WTC11 (cell line): ENCODE measurements around the gene AKAP10. TPM values are rescaled to one million over a fixed set of nuclear protein-coding genes. Genes with fewer than 3 reads are reported as not detected.
A peak's percentile ranks its signal among the peaks of the same experiment; 100 is the strongest.
"Not testable (repeated sequence)": the region's sequence is repeated elsewhere in the genome, so short reads cannot be mapped to it uniquely, and the experiment has no call there.

ENCODE experiments used
- ATAC-seq: fragments of 200-7000 bp; cut with Tn5 transposase; 2 replicates; pipeline ENCODE4 v1.10.0; 2021; ENCODE audit warnings: mild to moderate bottlenecking, moderate library complexity
- CTCF ChIA-PET: fragments of 300-600 bp; sonication (Branson Sonifier 250); formaldehyde crosslinking; loops from one replicate; lab custom pipeline; 2021; ENCODE audit warnings: antibody characterized with exemption; lab: Charles Lee
- POLR2A ChIA-PET: fragments of 350-600 bp; sonication (Branson Sonifier 250); formaldehyde crosslinking; loops from one replicate; lab custom pipeline; 2021; ENCODE audit warnings: antibody characterized with exemption; lab: Charles Lee
- DNase-seq: peaks from one replicate; pipeline ENCODE4 v3.0.0; 2021; ENCODE audit warnings: low spot score
- H3K27ac Mint-ChIP-seq: 2 replicates; pipeline ENCODE4 v1.8.0; 2021; ENCODE audit warnings: mixed read lengths
- H3K27me3 Mint-ChIP-seq: 2 replicates; pipeline ENCODE4 v1.8.0; 2021; ENCODE audit warnings: low read depth, mild to moderate bottlenecking, moderate library complexity, mixed read lengths
- H3K36me3 Mint-ChIP-seq: 2 replicates; pipeline ENCODE4 v1.8.0; 2021; ENCODE audit warnings: mixed read lengths
- H3K4me1 Mint-ChIP-seq: 2 replicates; pipeline ENCODE4 v1.8.0; 2022; ENCODE audit warnings: mixed read lengths
- H3K4me3 Mint-ChIP-seq: 2 replicates; pipeline ENCODE4 v1.8.0; 2021; ENCODE audit warnings: mild to moderate bottlenecking, moderate library complexity, mixed read lengths
- H3K9me3 Mint-ChIP-seq: 2 replicates; pipeline ENCODE4 v1.8.0; 2021; ENCODE audit warnings: mixed read lengths
- ATF1 ChIP-seq: sonication (generic); formaldehyde crosslinking; IDR thresholded peaks from 2 replicates; pipeline ENCODE4 v1.8.1; 2023; ENCODE audit warnings: mild to moderate bottlenecking, moderate library complexity, missing genetic modification reagents
- CTCF ChIP-seq: fragments of 200-600 bp; IDR thresholded peaks from 2 replicates; pipeline ENCODE4 v1.8.0; 2022; ENCODE audit warnings: antibody characterized with exemption
- GRHL2 ChIP-seq: fragments of 250-450 bp; sonication (Bioruptor Pico); IDR thresholded peaks from 2 replicates; pipeline ENCODE4 v1.8.0; 2022; ENCODE audit warnings: mild to moderate bottlenecking, moderate library complexity; ENCODE audit not compliant: insufficient replicate concordance, severe bottlenecking
- HMGXB4 ChIP-seq: sonication (generic); formaldehyde crosslinking; IDR thresholded peaks from 2 replicates; pipeline ENCODE4 v1.8.1; 2023; ENCODE audit warnings: mild to moderate bottlenecking, moderate library complexity, missing genetic modification reagents
- JAZF1 ChIP-seq: fragments of 250-450 bp; sonication (Bioruptor Pico); IDR thresholded peaks from 2 replicates; pipeline ENCODE4 v1.9.0; 2021; ENCODE audit warnings: moderate library complexity, mild to moderate bottlenecking, inconsistent platforms
- JUN ChIP-seq: sonication (generic); formaldehyde crosslinking; IDR thresholded peaks from 2 replicates; pipeline ENCODE4 v1.8.0; 2023; ENCODE audit warnings: mild to moderate bottlenecking, missing genetic modification reagents
- KAT7 ChIP-seq: sonication (generic); formaldehyde crosslinking; IDR thresholded peaks from 2 replicates; pipeline ENCODE4 v1.8.1; 2023; ENCODE audit warnings: missing genetic modification reagents, mild to moderate bottlenecking, borderline replicate concordance
- NFE2L1 ChIP-seq: sonication (generic); formaldehyde crosslinking; IDR thresholded peaks from 2 replicates; pipeline ENCODE4 v1.8.1; 2023; ENCODE audit warnings: missing genetic modification reagents
- RELA ChIP-seq: sonication (generic); formaldehyde crosslinking; IDR thresholded peaks from 2 replicates; pipeline ENCODE4 v1.8.1; 2022; ENCODE audit warnings: missing genetic modification reagents, mild to moderate bottlenecking, borderline replicate concordance
- SMAD3 ChIP-seq: sonication (generic); formaldehyde crosslinking; IDR thresholded peaks from 2 replicates; pipeline ENCODE4 v1.8.0; 2022; ENCODE audit warnings: missing genetic modification reagents, mild to moderate bottlenecking, borderline replicate concordance
- SMAD4 ChIP-seq: sonication (generic); formaldehyde crosslinking; IDR thresholded peaks from 2 replicates; pipeline ENCODE4 v1.8.0; 2022; ENCODE audit warnings: mild to moderate bottlenecking, missing genetic modification reagents
- ZNF396 ChIP-seq: fragments of 250-450 bp; sonication (Bioruptor Pico); IDR thresholded peaks from 2 replicates; pipeline ENCODE4 v1.8.0; 2021; ENCODE audit warnings: mild to moderate bottlenecking, moderate library complexity, borderline replicate concordance
- total RNA-seq: library from RNA; stranded (reverse); gene quantifications from 3 replicates; pipeline ENCODE4 v1.2.3, GENCODE V29; 2021
- TF ChIP-seq, protein P1 (sequence below): sonication (generic); formaldehyde crosslinking; IDR thresholded peaks from 2 replicates; pipeline ENCODE4 v1.8.1; 2022; ENCODE audit warnings: mild to moderate bottlenecking, missing genetic modification reagents, moderate library complexity, borderline replicate concordance
- TF ChIP-seq, protein P2 (sequence below): sonication (generic); formaldehyde crosslinking; IDR thresholded peaks from 2 replicates; pipeline ENCODE4 v1.8.0; 2023; ENCODE audit warnings: mild to moderate bottlenecking, missing genetic modification reagents
- TF ChIP-seq, protein P3 (sequence below): sonication (generic); formaldehyde crosslinking; IDR thresholded peaks from 2 replicates; pipeline ENCODE4 v1.8.1; 2023; ENCODE audit warnings: mild to moderate bottlenecking, missing genetic modification reagents, borderline replicate concordance

Gene AKAP10
- total RNA-seq, 1 experiment from 2014 or later, result 29.9 TPM

GRCh38 chr17:19865021-19865420 is 112.6 kb downstream of the AKAP10 start (continued):
- no peak for TF ChIP-seq KAT7
- no peak for TF ChIP-seq NFE2L1
- TF ChIP-seq ZNF396 (CRISPR knock-in tag), result no peak
- TF ChIP-seq ATF1 (CRISPR knock-in tag), result no peak
- TF ChIP-seq, protein P1, sequence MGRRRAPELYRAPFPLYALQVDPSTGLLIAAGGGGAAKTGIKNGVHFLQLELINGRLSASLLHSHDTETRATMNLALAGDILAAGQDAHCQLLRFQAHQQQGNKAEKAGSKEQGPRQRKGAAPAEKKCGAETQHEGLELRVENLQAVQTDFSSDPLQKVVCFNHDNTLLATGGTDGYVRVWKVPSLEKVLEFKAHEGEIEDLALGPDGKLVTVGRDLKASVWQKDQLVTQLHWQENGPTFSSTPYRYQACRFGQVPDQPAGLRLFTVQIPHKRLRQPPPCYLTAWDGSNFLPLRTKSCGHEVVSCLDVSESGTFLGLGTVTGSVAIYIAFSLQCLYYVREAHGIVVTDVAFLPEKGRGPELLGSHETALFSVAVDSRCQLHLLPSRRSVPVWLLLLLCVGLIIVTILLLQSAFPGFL (CRISPR knock-in tag), result no peak
- TF ChIP-seq JUN (CRISPR knock-in tag), result no peak
- TF ChIP-seq RELA (CRISPR knock-in tag), result no peak
- no peak for TF ChIP-seq CTCF
- TF ChIP-seq SMAD4 (CRISPR knock-in tag), result no peak
- no peak for TF ChIP-seq SMAD3
- TF ChIP-seq JAZF1 (CRISPR knock-in tag), result no peak
- no peak for TF ChIP-seq HMGXB4 (CRISPR knock-in tag)
- TF ChIP-seq, protein P2, sequence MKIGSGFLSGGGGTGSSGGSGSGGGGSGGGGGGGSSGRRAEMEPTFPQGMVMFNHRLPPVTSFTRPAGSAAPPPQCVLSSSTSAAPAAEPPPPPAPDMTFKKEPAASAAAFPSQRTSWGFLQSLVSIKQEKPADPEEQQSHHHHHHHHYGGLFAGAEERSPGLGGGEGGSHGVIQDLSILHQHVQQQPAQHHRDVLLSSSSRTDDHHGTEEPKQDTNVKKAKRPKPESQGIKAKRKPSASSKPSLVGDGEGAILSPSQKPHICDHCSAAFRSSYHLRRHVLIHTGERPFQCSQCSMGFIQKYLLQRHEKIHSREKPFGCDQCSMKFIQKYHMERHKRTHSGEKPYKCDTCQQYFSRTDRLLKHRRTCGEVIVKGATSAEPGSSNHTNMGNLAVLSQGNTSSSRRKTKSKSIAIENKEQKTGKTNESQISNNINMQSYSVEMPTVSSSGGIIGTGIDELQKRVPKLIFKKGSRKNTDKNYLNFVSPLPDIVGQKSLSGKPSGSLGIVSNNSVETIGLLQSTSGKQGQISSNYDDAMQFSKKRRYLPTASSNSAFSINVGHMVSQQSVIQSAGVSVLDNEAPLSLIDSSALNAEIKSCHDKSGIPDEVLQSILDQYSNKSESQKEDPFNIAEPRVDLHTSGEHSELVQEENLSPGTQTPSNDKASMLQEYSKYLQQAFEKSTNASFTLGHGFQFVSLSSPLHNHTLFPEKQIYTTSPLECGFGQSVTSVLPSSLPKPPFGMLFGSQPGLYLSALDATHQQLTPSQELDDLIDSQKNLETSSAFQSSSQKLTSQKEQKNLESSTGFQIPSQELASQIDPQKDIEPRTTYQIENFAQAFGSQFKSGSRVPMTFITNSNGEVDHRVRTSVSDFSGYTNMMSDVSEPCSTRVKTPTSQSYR, result no peak
- no peak for TF ChIP-seq GRHL2 (CRISPR knock-in tag)
- TF ChIP-seq, protein P3, sequence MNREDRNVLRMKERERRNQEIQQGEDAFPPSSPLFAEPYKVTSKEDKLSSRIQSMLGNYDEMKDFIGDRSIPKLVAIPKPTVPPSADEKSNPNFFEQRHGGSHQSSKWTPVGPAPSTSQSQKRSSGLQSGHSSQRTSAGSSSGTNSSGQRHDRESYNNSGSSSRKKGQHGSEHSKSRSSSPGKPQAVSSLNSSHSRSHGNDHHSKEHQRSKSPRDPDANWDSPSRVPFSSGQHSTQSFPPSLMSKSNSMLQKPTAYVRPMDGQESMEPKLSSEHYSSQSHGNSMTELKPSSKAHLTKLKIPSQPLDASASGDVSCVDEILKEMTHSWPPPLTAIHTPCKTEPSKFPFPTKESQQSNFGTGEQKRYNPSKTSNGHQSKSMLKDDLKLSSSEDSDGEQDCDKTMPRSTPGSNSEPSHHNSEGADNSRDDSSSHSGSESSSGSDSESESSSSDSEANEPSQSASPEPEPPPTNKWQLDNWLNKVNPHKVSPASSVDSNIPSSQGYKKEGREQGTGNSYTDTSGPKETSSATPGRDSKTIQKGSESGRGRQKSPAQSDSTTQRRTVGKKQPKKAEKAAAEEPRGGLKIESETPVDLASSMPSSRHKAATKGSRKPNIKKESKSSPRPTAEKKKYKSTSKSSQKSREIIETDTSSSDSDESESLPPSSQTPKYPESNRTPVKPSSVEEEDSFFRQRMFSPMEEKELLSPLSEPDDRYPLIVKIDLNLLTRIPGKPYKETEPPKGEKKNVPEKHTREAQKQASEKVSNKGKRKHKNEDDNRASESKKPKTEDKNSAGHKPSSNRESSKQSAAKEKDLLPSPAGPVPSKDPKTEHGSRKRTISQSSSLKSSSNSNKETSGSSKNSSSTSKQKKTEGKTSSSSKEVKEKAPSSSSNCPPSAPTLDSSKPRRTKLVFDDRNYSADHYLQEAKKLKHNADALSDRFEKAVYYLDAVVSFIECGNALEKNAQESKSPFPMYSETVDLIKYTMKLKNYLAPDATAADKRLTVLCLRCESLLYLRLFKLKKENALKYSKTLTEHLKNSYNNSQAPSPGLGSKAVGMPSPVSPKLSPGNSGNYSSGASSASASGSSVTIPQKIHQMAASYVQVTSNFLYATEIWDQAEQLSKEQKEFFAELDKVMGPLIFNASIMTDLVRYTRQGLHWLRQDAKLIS (CRISPR knock-in tag), result no peak

GRCh38 chr17:19860647-19861177 is 116.9 kb downstream of the AKAP10 start:
- POLR2A ChIA-PET, H3K9me3 Mint-ChIP-seq, H3K4me3 Mint-ChIP-seq, DNase-seq, H3K36me3 Mint-ChIP-seq, H3K27ac Mint-ChIP-seq, H3K4me1 Mint-ChIP-seq, H3K27me3 Mint-ChIP-seq: not testable (repeated sequence)
- CTCF ChIA-PET, result interaction anchor here (0.6 kb wide), 1 partner anchor 287 kb away, joined by 3 read pairs; no protein-coding TSS in a partner anchor
- ATAC-seq, result peak; percentile 32
